Prostate gland (tissue), 2 donors: ENCODE data around the gene DEAF1.

Experiments used
- POLR2A ChIP-seq: fragments of 450-650 bp; IDR thresholded peaks from one replicate; pipeline ENCODE4 v1.6.1; 2016; ENCODE audit warnings: antibody characterized with exemption, mild to moderate bottlenecking
- POLR2AphosphoS5 ChIP-seq: sonication (generic); formaldehyde crosslinking; IDR thresholded peaks from one replicate; pipeline ENCODE4 v1.6.1; 2017; ENCODE audit warnings: antibody characterized with exemption
- TF ChIP-seq, protein P1 (sequence below), 4 experiments: fragments of 200-600 bp in 2 of 4; fragments of 450-650 bp in 2 of 4; sonication (generic) in 2 of 4; IDR thresholded peaks; 1 replicate in 3 of 4; 2 replicates in 1 of 4; pipeline ENCODE4 v1.5.1; 2016 to 2019; ENCODE audit warnings: antibody characterized with exemption in 4 of 4, mild to moderate bottlenecking in 2 of 4, moderate library complexity in 2 of 4

DNA sequence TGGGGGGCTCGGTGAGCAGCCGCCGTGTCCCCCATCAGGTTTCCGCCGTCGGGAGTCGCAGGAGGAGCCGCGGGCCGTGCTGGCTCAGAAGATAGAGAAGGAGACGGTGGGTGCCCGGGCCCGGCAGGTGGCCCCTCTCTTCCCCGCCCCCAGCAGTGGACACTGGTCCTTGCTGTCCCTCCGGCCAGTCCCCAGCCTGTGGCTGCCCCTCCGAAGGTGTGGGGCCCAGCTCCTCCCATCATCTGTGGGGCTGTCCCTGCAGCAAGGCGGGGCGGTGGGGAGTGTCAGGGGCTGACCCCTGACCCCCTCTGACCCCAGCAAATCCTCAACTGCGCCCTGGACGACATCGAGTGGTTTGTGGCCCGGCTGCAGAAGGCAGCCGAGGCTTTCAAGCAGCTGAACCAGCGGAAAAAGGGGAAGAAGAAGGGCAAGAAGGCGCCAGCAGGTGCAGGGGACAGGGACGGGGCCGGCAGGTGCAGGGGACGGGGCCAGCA lies 26.3 kb upstream of the DEAF1 start:
- TF ChIP-seq, protein P1, sequence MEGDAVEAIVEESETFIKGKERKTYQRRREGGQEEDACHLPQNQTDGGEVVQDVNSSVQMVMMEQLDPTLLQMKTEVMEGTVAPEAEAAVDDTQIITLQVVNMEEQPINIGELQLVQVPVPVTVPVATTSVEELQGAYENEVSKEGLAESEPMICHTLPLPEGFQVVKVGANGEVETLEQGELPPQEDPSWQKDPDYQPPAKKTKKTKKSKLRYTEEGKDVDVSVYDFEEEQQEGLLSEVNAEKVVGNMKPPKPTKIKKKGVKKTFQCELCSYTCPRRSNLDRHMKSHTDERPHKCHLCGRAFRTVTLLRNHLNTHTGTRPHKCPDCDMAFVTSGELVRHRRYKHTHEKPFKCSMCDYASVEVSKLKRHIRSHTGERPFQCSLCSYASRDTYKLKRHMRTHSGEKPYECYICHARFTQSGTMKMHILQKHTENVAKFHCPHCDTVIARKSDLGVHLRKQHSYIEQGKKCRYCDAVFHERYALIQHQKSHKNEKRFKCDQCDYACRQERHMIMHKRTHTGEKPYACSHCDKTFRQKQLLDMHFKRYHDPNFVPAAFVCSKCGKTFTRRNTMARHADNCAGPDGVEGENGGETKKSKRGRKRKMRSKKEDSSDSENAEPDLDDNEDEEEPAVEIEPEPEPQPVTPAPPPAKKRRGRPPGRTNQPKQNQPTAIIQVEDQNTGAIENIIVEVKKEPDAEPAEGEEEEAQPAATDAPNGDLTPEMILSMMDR (IDR thresholded peaks at IDR 0.05) = no peak
- TF ChIP-seq POLR2A (no peak), POLR2AphosphoS5 (no peak)
